Loucy (cell line): Measurements from ENCODE around the gene BCAS3.

ENCODE experiments used
- CTCF ChIP-seq: fragments of 200-600 bp; sonication (generic); conservative IDR thresholded peaks from 2 replicates; pipeline ENCODE4 v1.5.1; 2014; ENCODE audit warnings: mild to moderate bottlenecking, antibody characterized with exemption, low read length
- EZH2phosphoT487 ChIP-seq: fragments of 200-600 bp; IDR thresholded peaks from 2 replicates; pipeline ENCODE4 v1.6.1; 2018; ENCODE audit warnings: antibody characterized with exemption, mild to moderate bottlenecking, moderate library complexity, borderline replicate concordance

GRCh38 chr17:61201211-61201610 lies 523.6 kb downstream of the BCAS3 start:
- TF ChIP-seq EZH2phosphoT487 (no peak), CTCF (no peak)
